GM23338 (cell line): ENCODE results near the gene RNF217. TPM values are rescaled to one million over a fixed set of nuclear protein-coding genes. Genes with fewer than 3 reads are reported as not detected.

Experiments
- EZH2phosphoT487 ChIP-seq: fragments of 200-600 bp; sonication (generic); IDR thresholded peaks from one replicate; pipeline ENCODE4 v1.8.1; 2018; ENCODE audit warnings: antibody characterized with exemption; ENCODE audit not compliant: unreplicated experiment
- ZNF114 ChIP-seq: fragments of 250-450 bp; sonication (Bioruptor Pico); IDR thresholded peaks from 2 replicates; pipeline ENCODE4 v1.5.0; 2020; ENCODE audit warnings: mild to moderate bottlenecking, moderate library complexity
- ZNF331 ChIP-seq: fragments of 250-450 bp; sonication (Bioruptor Pico); IDR thresholded peaks from 2 replicates; pipeline ENCODE4 v1.5.0; 2020; ENCODE audit warnings: low read depth, mild to moderate bottlenecking, moderate library complexity
- polyA plus RNA-seq: library from polyadenylated mRNA; unstranded; fragments of >200 nt; fragmentation: Nextera tagmentation; extraction: Ambion mirVana; gene quantifications from 2 replicates; pipeline ENCODE4 v1.2.1, GENCODE V29; 2016
- total RNA-seq: library from RNA; depleted of rRNA; stranded (reverse); fragments of >200 nt; shearing (Covaris generic); gene quantifications from 2 replicates; pipeline ENCODE4 v1.2.3, GENCODE V29; 2014
- TF ChIP-seq, protein P1 (sequence below): fragments of 250-450 bp; sonication (Bioruptor Pico); IDR thresholded peaks from 2 replicates; pipeline ENCODE4 v1.5.0; 2020; ENCODE audit warnings: mild to moderate bottlenecking, moderate library complexity
- TF ChIP-seq, protein P2 (sequence below): IDR thresholded peaks from one replicate; pipeline ENCODE4 v1.6.1; 2018; ENCODE audit warnings: antibody characterized with exemption; ENCODE audit not compliant: unreplicated experiment

RNF217 gene
- total and polyA plus RNA-seq, 2 experiments from 2014 or later: 1.7 to 6.2 TPM

GRCh38 chr6:124995131-124995530 is 32.9 kb downstream of the RNF217 start (continued):
- TF ChIP-seq, protein P1, sequence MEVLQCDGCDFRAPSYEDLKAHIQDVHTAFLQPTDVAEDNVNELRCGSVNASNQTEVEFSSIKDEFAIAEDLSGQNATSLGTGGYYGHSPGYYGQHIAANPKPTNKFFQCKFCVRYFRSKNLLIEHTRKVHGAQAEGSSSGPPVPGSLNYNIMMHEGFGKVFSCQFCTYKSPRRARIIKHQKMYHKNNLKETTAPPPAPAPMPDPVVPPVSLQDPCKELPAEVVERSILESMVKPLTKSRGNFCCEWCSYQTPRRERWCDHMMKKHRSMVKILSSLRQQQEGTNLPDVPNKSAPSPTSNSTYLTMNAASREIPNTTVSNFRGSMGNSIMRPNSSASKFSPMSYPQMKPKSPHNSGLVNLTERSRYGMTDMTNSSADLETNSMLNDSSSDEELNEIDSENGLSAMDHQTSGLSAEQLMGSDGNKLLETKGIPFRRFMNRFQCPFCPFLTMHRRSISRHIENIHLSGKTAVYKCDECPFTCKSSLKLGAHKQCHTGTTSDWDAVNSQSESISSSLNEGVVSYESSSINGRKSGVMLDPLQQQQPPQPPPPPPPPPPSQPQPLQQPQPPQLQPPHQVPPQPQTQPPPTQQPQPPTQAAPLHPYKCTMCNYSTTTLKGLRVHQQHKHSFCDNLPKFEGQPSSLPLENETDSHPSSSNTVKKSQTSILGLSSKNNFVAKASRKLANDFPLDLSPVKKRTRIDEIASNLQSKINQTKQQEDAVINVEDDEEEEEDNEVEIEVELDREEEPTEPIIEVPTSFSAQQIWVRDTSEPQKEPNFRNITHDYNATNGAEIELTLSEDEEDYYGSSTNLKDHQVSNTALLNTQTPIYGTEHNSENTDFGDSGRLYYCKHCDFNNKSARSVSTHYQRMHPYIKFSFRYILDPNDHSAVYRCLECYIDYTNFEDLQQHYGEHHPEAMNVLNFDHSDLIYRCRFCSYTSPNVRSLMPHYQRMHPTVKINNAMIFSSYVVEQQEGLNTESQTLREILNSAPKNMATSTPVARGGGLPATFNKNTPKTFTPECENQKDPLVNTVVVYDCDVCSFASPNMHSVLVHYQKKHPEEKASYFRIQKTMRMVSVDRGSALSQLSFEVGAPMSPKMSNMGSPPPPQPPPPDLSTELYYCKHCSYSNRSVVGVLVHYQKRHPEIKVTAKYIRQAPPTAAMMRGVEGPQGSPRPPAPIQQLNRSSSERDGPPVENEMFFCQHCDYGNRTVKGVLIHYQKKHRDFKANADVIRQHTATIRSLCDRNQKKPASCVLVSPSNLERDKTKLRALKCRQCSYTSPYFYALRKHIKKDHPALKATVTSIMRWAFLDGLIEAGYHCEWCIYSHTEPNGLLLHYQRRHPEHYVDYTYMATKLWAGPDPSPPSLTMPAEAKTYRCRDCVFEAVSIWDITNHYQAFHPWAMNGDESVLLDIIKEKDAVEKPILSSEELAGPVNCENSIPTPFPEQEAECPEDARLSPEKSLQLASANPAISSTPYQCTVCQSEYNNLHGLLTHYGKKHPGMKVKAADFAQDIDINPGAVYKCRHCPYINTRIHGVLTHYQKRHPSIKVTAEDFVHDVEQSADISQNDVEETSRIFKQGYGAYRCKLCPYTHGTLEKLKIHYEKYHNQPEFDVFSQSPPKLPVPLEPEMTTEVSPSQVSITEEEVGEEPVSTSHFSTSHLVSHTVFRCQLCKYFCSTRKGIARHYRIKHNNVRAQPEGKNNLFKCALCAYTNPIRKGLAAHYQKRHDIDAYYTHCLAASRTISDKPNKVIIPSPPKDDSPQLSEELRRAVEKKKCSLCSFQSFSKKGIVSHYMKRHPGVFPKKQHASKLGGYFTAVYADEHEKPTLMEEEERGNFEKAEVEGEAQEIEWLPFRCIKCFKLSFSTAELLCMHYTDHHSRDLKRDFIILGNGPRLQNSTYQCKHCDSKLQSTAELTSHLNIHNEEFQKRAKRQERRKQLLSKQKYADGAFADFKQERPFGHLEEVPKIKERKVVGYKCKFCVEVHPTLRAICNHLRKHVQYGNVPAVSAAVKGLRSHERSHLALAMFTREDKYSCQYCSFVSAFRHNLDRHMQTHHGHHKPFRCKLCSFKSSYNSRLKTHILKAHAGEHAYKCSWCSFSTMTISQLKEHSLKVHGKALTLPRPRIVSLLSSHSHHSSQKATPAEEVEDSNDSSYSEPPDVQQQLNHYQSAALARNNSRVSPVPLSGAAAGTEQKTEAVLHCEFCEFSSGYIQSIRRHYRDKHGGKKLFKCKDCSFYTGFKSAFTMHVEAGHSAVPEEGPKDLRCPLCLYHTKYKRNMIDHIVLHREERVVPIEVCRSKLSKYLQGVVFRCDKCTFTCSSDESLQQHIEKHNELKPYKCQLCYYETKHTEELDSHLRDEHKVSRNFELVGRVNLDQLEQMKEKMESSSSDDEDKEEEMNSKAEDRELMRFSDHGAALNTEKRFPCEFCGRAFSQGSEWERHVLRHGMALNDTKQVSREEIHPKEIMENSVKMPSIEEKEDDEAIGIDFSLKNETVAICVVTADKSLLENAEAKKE: no peak
- TF ChIP-seq ZNF331 (CRISPR knock-in tag) (no peak), EZH2phosphoT487 (no peak), ZNF114 (CRISPR knock-in tag) (no peak)
- TF ChIP-seq, protein P2, sequence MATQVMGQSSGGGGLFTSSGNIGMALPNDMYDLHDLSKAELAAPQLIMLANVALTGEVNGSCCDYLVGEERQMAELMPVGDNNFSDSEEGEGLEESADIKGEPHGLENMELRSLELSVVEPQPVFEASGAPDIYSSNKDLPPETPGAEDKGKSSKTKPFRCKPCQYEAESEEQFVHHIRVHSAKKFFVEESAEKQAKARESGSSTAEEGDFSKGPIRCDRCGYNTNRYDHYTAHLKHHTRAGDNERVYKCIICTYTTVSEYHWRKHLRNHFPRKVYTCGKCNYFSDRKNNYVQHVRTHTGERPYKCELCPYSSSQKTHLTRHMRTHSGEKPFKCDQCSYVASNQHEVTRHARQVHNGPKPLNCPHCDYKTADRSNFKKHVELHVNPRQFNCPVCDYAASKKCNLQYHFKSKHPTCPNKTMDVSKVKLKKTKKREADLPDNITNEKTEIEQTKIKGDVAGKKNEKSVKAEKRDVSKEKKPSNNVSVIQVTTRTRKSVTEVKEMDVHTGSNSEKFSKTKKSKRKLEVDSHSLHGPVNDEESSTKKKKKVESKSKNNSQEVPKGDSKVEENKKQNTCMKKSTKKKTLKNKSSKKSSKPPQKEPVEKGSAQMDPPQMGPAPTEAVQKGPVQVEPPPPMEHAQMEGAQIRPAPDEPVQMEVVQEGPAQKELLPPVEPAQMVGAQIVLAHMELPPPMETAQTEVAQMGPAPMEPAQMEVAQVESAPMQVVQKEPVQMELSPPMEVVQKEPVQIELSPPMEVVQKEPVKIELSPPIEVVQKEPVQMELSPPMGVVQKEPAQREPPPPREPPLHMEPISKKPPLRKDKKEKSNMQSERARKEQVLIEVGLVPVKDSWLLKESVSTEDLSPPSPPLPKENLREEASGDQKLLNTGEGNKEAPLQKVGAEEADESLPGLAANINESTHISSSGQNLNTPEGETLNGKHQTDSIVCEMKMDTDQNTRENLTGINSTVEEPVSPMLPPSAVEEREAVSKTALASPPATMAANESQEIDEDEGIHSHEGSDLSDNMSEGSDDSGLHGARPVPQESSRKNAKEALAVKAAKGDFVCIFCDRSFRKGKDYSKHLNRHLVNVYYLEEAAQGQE: no peak
